WTC11 (cell line): Measurements from ENCODE around the gene SNTN.

Experiments
- NR1H2 ChIP-seq: sonication (generic); formaldehyde crosslinking; IDR thresholded peaks from 2 replicates; pipeline ENCODE4 v1.9.0; 2021; ENCODE audit warnings: mild to moderate bottlenecking, moderate library complexity, missing genetic modification reagents
- TCF7 ChIP-seq: sonication (generic); formaldehyde crosslinking; IDR thresholded peaks from 2 replicates; pipeline ENCODE4 v1.8.0; 2022; ENCODE audit warnings: mild to moderate bottlenecking, low read depth, missing genetic modification reagents, moderate library complexity
- TEAD4 ChIP-seq: sonication (generic); formaldehyde crosslinking; IDR thresholded peaks from 2 replicates; pipeline ENCODE4 v1.8.0; 2022; ENCODE audit warnings: mild to moderate bottlenecking, missing genetic modification reagents
- ZBTB21 ChIP-seq: sonication (generic); formaldehyde crosslinking; IDR thresholded peaks from 2 replicates; pipeline ENCODE4 v1.8.1; 2023; ENCODE audit warnings: mild to moderate bottlenecking, missing genetic modification reagents, borderline replicate concordance
- ZNF219 ChIP-seq: sonication (generic); formaldehyde crosslinking; IDR thresholded peaks from 2 replicates; pipeline ENCODE4 v1.8.0; 2023; ENCODE audit warnings: missing genetic modification reagents, mild to moderate bottlenecking, borderline replicate concordance
- TF ChIP-seq, protein P1 (sequence below): fragments of 200-600 bp; IDR thresholded peaks from 2 replicates; pipeline ENCODE4 v1.8.0; 2022; ENCODE audit warnings: antibody characterized with exemption
- TF ChIP-seq, protein P2 (sequence below): sonication (generic); formaldehyde crosslinking; IDR thresholded peaks from 2 replicates; pipeline ENCODE4 v1.8.0; 2022; ENCODE audit warnings: mild to moderate bottlenecking, missing genetic modification reagents
- TF ChIP-seq, protein P3 (sequence below): sonication (generic); formaldehyde crosslinking; IDR thresholded peaks from 2 replicates; pipeline ENCODE4 v1.8.1; 2023; ENCODE audit warnings: mild to moderate bottlenecking, missing genetic modification reagents, moderate library complexity
- TF ChIP-seq, protein P4 (sequence below): sonication (generic); formaldehyde crosslinking; IDR thresholded peaks from 2 replicates; pipeline ENCODE4 v1.8.0; 2023; ENCODE audit warnings: missing genetic modification reagents
- TF ChIP-seq, protein P5 (sequence below): sonication (generic); formaldehyde crosslinking; conservative IDR thresholded peaks from 2 replicates; pipeline ENCODE4 v1.8.1; 2022; ENCODE audit warnings: mild to moderate bottlenecking, missing genetic modification reagents
- TF ChIP-seq, protein P6 (sequence below): sonication (generic); formaldehyde crosslinking; IDR thresholded peaks from 2 replicates; pipeline ENCODE4 v1.8.0; 2022; ENCODE audit warnings: mild to moderate bottlenecking, missing genetic modification reagents

DNA sequence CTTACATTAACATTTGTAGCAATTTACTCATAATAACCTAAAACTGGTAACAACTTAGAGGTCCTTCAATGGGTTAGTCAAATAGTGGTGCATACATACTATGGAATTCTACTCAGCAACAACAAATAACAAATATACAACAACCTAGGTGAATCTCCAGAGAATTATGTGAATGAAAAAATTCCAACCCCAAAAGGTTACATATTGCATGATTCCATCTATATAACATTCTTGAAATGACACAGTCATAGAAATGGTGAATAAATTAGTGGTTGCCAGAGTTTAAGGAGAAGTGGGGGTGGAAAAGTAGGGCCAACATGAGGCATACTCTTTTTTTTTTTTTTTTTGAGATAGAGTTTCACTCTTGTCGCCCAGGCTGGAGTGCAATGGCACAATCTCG is 12.7 kb upstream of the SNTN start:
- TF ChIP-seq, protein P1, sequence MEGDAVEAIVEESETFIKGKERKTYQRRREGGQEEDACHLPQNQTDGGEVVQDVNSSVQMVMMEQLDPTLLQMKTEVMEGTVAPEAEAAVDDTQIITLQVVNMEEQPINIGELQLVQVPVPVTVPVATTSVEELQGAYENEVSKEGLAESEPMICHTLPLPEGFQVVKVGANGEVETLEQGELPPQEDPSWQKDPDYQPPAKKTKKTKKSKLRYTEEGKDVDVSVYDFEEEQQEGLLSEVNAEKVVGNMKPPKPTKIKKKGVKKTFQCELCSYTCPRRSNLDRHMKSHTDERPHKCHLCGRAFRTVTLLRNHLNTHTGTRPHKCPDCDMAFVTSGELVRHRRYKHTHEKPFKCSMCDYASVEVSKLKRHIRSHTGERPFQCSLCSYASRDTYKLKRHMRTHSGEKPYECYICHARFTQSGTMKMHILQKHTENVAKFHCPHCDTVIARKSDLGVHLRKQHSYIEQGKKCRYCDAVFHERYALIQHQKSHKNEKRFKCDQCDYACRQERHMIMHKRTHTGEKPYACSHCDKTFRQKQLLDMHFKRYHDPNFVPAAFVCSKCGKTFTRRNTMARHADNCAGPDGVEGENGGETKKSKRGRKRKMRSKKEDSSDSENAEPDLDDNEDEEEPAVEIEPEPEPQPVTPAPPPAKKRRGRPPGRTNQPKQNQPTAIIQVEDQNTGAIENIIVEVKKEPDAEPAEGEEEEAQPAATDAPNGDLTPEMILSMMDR: no peak
- no peak for TF ChIP-seq NR1H2 (CRISPR knock-in tag)
- TF ChIP-seq ZBTB21 (CRISPR knock-in tag): no peak
- TF ChIP-seq, protein P2, sequence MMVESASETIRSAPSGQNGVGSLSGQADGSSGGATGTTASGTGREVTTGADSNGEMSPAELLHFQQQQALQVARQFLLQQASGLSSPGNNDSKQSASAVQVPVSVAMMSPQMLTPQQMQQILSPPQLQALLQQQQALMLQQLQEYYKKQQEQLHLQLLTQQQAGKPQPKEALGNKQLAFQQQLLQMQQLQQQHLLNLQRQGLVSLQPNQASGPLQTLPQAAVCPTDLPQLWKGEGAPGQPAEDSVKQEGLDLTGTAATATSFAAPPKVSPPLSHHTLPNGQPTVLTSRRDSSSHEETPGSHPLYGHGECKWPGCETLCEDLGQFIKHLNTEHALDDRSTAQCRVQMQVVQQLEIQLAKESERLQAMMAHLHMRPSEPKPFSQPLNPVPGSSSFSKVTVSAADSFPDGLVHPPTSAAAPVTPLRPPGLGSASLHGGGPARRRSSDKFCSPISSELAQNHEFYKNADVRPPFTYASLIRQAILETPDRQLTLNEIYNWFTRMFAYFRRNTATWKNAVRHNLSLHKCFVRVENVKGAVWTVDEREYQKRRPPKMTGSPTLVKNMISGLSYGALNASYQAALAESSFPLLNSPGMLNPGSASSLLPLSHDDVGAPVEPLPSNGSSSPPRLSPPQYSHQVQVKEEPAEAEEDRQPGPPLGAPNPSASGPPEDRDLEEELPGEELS: no peak
- TF ChIP-seq, protein P3, sequence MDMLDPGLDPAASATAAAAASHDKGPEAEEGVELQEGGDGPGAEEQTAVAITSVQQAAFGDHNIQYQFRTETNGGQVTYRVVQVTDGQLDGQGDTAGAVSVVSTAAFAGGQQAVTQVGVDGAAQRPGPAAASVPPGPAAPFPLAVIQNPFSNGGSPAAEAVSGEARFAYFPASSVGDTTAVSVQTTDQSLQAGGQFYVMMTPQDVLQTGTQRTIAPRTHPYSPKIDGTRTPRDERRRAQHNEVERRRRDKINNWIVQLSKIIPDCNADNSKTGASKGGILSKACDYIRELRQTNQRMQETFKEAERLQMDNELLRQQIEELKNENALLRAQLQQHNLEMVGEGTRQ (CRISPR knock-in tag): no peak
- TF ChIP-seq TEAD4 (CRISPR knock-in tag): no peak
- TF ChIP-seq TCF7 (CRISPR knock-in tag): no peak
- TF ChIP-seq, protein P4, sequence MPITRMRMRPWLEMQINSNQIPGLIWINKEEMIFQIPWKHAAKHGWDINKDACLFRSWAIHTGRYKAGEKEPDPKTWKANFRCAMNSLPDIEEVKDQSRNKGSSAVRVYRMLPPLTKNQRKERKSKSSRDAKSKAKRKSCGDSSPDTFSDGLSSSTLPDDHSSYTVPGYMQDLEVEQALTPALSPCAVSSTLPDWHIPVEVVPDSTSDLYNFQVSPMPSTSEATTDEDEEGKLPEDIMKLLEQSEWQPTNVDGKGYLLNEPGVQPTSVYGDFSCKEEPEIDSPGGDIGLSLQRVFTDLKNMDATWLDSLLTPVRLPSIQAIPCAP (CRISPR knock-in tag): no peak
- no peak for TF ChIP-seq ZNF219
- TF ChIP-seq, protein P5, sequence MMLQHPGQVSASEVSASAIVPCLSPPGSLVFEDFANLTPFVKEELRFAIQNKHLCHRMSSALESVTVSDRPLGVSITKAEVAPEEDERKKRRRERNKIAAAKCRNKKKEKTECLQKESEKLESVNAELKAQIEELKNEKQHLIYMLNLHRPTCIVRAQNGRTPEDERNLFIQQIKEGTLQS (CRISPR knock-in tag): no peak
- TF ChIP-seq, protein P6, sequence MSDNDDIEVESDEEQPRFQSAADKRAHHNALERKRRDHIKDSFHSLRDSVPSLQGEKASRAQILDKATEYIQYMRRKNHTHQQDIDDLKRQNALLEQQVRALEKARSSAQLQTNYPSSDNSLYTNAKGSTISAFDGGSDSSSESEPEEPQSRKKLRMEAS (CRISPR knock-in tag): no peak
